HCT116 (cell line): Measurements from ENCODE around the gene FNDC3A. TPM values are rescaled to one million over a fixed set of nuclear protein-coding genes. Genes with fewer than 3 reads are reported as not detected.

Experiments used
- ATAC-seq: fragments of 200-7000 bp; cut with Tn5 transposase; 2 replicates; pipeline ENCODE4 v1.9.1; 2020; ENCODE audit warnings: mild to moderate bottlenecking, moderate library complexity
- BruUV-seq: library from RNA; stranded (reverse); fragments of 400-500 nt; replicated peaks from 2 replicates; lab custom pipeline; 2021; lab: Mats Ljungman, UMichigan
- CTCF ChIA-PET: fragments of 300-600 bp; sonication (Branson Sonifier 250); formaldehyde crosslinking; loops from one replicate; lab custom pipeline; 2021; ENCODE audit warnings: antibody characterized with exemption; lab: Charles Lee
- POLR2A ChIA-PET: fragments of 300-600, 350-600 bp; sonication (Branson Sonifier 250); formaldehyde crosslinking; loops from one replicate; lab custom pipeline; 2021; ENCODE audit warnings: antibody characterized with exemption; lab: Charles Lee
- RAD21 ChIA-PET, 2 experiments: fragments of 300-600 bp; sonication (Branson Sonifier 250); formaldehyde crosslinking; loops; one replicate each; lab custom pipeline; 2023; ENCODE audit warnings: low total read pairs in 2 of 2; ENCODE audit not compliant: uncharacterized antibody in 2 of 2, unreplicated experiment in 2 of 2, low non-redundant PET in 1 of 2; lab: Charles Lee
- DNase-seq: peaks from one replicate; pipeline ENCODE4 v3.0.0-alpha.2; 2010; ENCODE audit warnings: low read depth, low spot score
- H2AFZ ChIP-seq: fragments of 200-600 bp; shearing (Covaris generic), sonication (generic); 2 replicates; pipeline ENCODE4 v1.6.1; 2017; ENCODE audit warnings: low read depth, mixed run types, mixed read lengths, antibody characterized with exemption, low read length; ENCODE audit not compliant: poor library complexity, severe bottlenecking
- H3K27ac ChIP-seq: 2 replicates; pipeline ENCODE4 v1.5.1; 2012; ENCODE audit warnings: low read depth, low read length
- H3K27me3 ChIP-seq: fragments of 200-600 bp; sonication (generic); 2 replicates; pipeline ENCODE4 v1.6.1; 2016; ENCODE audit warnings: mixed run types, low read length, mixed read lengths; ENCODE audit not compliant: insufficient read depth
- H3K36me3 ChIP-seq, 2 experiments: fragments of 200-500 bp in 1 of 2; fragments of 200-600 bp in 1 of 2; sonication (Bioruptor generic) in 1 of 2; sonication (generic) in 1 of 2; 2 replicates each; pipeline versions ENCODE4 v1.5.1 to v1.6.1; 2014 to 2016; ENCODE audit warnings: low read length in 2 of 2, inconsistent platforms in 1 of 2, mixed read lengths in 1 of 2, mixed run types in 1 of 2; ENCODE audit not compliant: insufficient read depth in 2 of 2, control insufficient read depth in 1 of 2
- H3K4me1 ChIP-seq, 2 experiments: fragments of 200-600 bp in 1 of 2; sonication (generic) in 1 of 2; 2 replicates each; pipeline versions ENCODE4 v1.5.1 to v1.6.1; 2012 to 2017; ENCODE audit warnings: low read length in 2 of 2, inconsistent platforms in 1 of 2, mild to moderate bottlenecking in 1 of 2, mixed read lengths in 1 of 2, mixed run types in 1 of 2, moderate library complexity in 1 of 2; ENCODE audit not compliant: insufficient read depth in 2 of 2, control insufficient read depth in 1 of 2
- H3K4me2 ChIP-seq: fragments of 200-600 bp; sonication (generic); 2 replicates; pipeline ENCODE4 v1.6.1; 2017; ENCODE audit warnings: mixed run types, low read length, mixed read lengths
- H3K4me3 ChIP-seq, 2 experiments: fragments of 200-600 bp in 1 of 2; sonication (generic) in 1 of 2; replicated peaks in 1 of 2; 2 replicates each; pipeline ENCODE4 v1.5.1; 2011 to 2016; ENCODE audit warnings: low read length in 2 of 2, control low read depth in 1 of 2, low read depth in 1 of 2, mild to moderate bottlenecking in 1 of 2, mixed read lengths in 1 of 2, mixed run types in 1 of 2
- H3K79me2 ChIP-seq: fragments of 200-600 bp; sonication (generic); 2 replicates; pipeline ENCODE4 v1.6.1; 2017; ENCODE audit warnings: mild to moderate bottlenecking, mixed run types, low read length, moderate library complexity, mixed read lengths; ENCODE audit not compliant: insufficient read depth
- H3K9ac ChIP-seq: fragments of 200-600 bp; sonication (generic); 2 replicates; pipeline ENCODE4 v1.6.1; 2016; ENCODE audit warnings: low read length, mixed read lengths
- H3K9me2 ChIP-seq: fragments of 200-600 bp; sonication (generic), shearing (Covaris generic); 2 replicates; pipeline ENCODE4 v1.6.1; 2017; ENCODE audit warnings: mixed run types, mild to moderate bottlenecking, moderate library complexity; ENCODE audit not compliant: insufficient read depth
- H3K9me3 ChIP-seq, 2 experiments: fragments of 200-500 bp in 1 of 2; fragments of 200-600 bp in 1 of 2; sonication (Bioruptor generic) in 1 of 2; sonication (generic) in 1 of 2; 2 replicates each; pipeline ENCODE4 v1.6.1; 2014 to 2017; ENCODE audit warnings: low read length in 2 of 2, mixed read lengths in 2 of 2, inconsistent platforms in 1 of 2, low read depth in 1 of 2, mild to moderate bottlenecking in 1 of 2, mixed run types in 1 of 2, moderate library complexity in 1 of 2; ENCODE audit not compliant: control insufficient read depth in 1 of 2, insufficient read depth in 1 of 2
- H4K20me1 ChIP-seq: fragments of 200-600 bp; sonication (generic), shearing (Covaris generic); 2 replicates; pipeline ENCODE4 v1.6.1; 2017; ENCODE audit warnings: mixed run types, mild to moderate bottlenecking, moderate library complexity; ENCODE audit not compliant: insufficient read depth
- EGR1 ChIP-seq: IDR thresholded peaks from 2 replicates; pipeline ENCODE4 v1.6.1; 2012; ENCODE audit warnings: low read depth
- ELF1 ChIP-seq: IDR thresholded peaks from 2 replicates; pipeline ENCODE4 v1.6.1; 2012; ENCODE audit warnings: low read depth, borderline replicate concordance
- EZH2 ChIP-seq: fragments of 200-600 bp; sonication (generic); IDR thresholded peaks from 2 replicates; pipeline ENCODE4 v1.6.1; 2017; ENCODE audit warnings: antibody characterized with exemption, mixed run types
- EZH2phosphoT487 ChIP-seq: fragments of 200-600 bp; IDR thresholded peaks from 2 replicates; pipeline ENCODE4 v1.6.1; 2018; ENCODE audit warnings: antibody characterized with exemption, borderline replicate concordance
- FOSL1 ChIP-seq: IDR thresholded peaks from 2 replicates; pipeline ENCODE4 v1.6.1; 2012; ENCODE audit warnings: low read depth
- JUND ChIP-seq: IDR thresholded peaks from 2 replicates; pipeline ENCODE4 v1.6.1; 2012
- RAD21 ChIP-seq: IDR thresholded peaks from 2 replicates; pipeline ENCODE4 v1.6.1; 2012; ENCODE audit warnings: low read depth, mild to moderate bottlenecking
- SIN3A ChIP-seq: IDR thresholded peaks from 2 replicates; pipeline ENCODE4 v1.6.1; 2012; ENCODE audit warnings: low read depth
- SP1 ChIP-seq: IDR thresholded peaks from 2 replicates; pipeline ENCODE4 v1.6.1; 2012; ENCODE audit warnings: low read depth
- SRF ChIP-seq: IDR thresholded peaks from 2 replicates; pipeline ENCODE4 v1.6.1; 2012; ENCODE audit warnings: low read depth
- TCF7L2 ChIP-seq: IDR thresholded peaks from 2 replicates; pipeline ENCODE4 v1.7.0; 2011; ENCODE audit warnings: borderline replicate concordance, inconsistent platforms; ENCODE audit not compliant: insufficient read depth, insufficient read length; ENCODE audit errors: extremely low read depth
- YY1 ChIP-seq: IDR thresholded peaks from 2 replicates; pipeline ENCODE4 v1.6.1; 2011; ENCODE audit warnings: low read length, low read depth, moderate library complexity, mild to moderate bottlenecking; ENCODE audit not compliant: insufficient replicate concordance; ENCODE audit errors: extremely low read depth
- ZFX ChIP-seq: fragments of 450-650 bp; IDR thresholded peaks from 2 replicates; pipeline ENCODE4 v1.6.1; 2017
- ZNF274 ChIP-seq: fragments of 200-500 bp; sonication (Bioruptor generic); IDR thresholded peaks from 2 replicates; pipeline ENCODE4 v1.6.1; 2014; ENCODE audit warnings: mild to moderate bottlenecking, low read depth, low read length, inconsistent platforms
- intact Hi-C: fragments of 100-400 bp; cut with micrococcal nuclease; formaldehyde crosslinking; loops from 2 replicates; pipeline ENCODE4 v1.10.0; 2022
- total RNA-seq: library from RNA; stranded (reverse); gene quantifications from one replicate; pipeline ENCODE4 v1.2.1, GENCODE V29; 2021; ENCODE audit not compliant: unreplicated experiment
- TF ChIP-seq, protein P1 (sequence below): IDR thresholded peaks from 2 replicates; pipeline ENCODE4 v1.6.1; 2012; ENCODE audit warnings: low read depth
- TF ChIP-seq, protein P2 (sequence below): IDR thresholded peaks from 2 replicates; pipeline ENCODE4 v1.6.1; 2012
- TF ChIP-seq, protein P3 (sequence below): IDR thresholded peaks from 2 replicates; pipeline ENCODE4 v1.6.1; 2012
- TF ChIP-seq, protein P4 (sequence below), 3 experiments: fragments of 200-600 bp in 1 of 3; sonication (generic) in 1 of 3; IDR thresholded peaks in 2 of 3; conservative IDR thresholded peaks in 1 of 3; 2 replicates each; pipeline ENCODE4 v1.5.1; 2012 to 2017; ENCODE audit warnings: low read depth in 2 of 3, low read length in 2 of 3, antibody characterized with exemption in 1 of 3, borderline replicate concordance in 1 of 3, control low read depth in 1 of 3, mild to moderate bottlenecking in 1 of 3, mixed read lengths in 1 of 3, mixed run types in 1 of 3, moderate library complexity in 1 of 3; ENCODE audit not compliant: insufficient read depth in 1 of 3

Gene FNDC3A
- total RNA-seq, 1 experiment from 2014 or later, result 30.5 TPM

DNA sequence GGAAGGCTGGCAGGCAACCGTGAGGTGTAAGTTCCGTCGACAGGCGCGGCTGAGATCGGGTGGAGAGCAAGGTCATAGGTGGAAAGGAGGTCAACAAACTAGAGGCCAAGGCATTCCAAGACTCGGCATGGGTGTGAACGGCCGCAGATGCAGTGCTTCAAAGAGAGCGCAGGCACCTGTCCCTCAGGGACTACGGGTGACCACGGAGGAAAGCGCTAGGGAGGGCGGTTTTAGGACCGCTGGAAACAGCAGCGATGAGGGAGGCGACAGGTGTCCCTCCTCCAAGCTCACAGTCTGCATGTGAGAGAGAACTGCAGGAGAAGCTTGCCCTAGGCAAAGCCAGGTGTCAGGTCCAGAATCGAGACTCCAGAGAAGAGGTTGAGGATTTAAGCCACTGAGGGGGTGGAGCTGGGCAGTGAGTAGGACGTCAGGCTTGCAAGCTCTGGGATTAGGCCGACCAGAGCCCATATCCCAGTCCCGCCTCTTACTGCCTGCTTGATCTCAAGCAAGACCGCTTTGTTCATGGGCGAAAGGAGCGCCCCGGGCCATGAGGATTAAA is 242.9 kb downstream of the FNDC3A start:
- H2AFZ ChIP-seq, result no peak overlapping the region
- ChIA-PET RAD21 (no interaction called here), CTCF (no interaction called here), POLR2A (no interaction called here)
- intact Hi-C loops, result no loop called here
- H3K9me3 ChIP-seq, result no peaks in the 10 kb centered on the region
- no peak overlapping the region for H3K4me3 ChIP-seq
- H3K4me2 ChIP-seq, result no peak overlapping the region
- no TSS peak for BruUV-seq
- no peak for DNase-seq
- no peaks in the 10 kb centered on the region for H3K36me3 ChIP-seq
- H3K79me2 ChIP-seq, result no peaks in the 10 kb centered on the region
- no peaks in the 10 kb centered on the region for H3K9me2 ChIP-seq
- H4K20me1 ChIP-seq, result no peaks in the 10 kb centered on the region
- no peaks in the 10 kb centered on the region for H3K27me3 ChIP-seq
- no peak overlapping the region for H3K27ac ChIP-seq
- TF ChIP-seq YY1, result no peak
- TF ChIP-seq EZH2phosphoT487, result no peak
- TF ChIP-seq JUND, result no peak
- TF ChIP-seq, protein P1, sequence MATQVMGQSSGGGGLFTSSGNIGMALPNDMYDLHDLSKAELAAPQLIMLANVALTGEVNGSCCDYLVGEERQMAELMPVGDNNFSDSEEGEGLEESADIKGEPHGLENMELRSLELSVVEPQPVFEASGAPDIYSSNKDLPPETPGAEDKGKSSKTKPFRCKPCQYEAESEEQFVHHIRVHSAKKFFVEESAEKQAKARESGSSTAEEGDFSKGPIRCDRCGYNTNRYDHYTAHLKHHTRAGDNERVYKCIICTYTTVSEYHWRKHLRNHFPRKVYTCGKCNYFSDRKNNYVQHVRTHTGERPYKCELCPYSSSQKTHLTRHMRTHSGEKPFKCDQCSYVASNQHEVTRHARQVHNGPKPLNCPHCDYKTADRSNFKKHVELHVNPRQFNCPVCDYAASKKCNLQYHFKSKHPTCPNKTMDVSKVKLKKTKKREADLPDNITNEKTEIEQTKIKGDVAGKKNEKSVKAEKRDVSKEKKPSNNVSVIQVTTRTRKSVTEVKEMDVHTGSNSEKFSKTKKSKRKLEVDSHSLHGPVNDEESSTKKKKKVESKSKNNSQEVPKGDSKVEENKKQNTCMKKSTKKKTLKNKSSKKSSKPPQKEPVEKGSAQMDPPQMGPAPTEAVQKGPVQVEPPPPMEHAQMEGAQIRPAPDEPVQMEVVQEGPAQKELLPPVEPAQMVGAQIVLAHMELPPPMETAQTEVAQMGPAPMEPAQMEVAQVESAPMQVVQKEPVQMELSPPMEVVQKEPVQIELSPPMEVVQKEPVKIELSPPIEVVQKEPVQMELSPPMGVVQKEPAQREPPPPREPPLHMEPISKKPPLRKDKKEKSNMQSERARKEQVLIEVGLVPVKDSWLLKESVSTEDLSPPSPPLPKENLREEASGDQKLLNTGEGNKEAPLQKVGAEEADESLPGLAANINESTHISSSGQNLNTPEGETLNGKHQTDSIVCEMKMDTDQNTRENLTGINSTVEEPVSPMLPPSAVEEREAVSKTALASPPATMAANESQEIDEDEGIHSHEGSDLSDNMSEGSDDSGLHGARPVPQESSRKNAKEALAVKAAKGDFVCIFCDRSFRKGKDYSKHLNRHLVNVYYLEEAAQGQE, result no peak
- TF ChIP-seq, protein P2, sequence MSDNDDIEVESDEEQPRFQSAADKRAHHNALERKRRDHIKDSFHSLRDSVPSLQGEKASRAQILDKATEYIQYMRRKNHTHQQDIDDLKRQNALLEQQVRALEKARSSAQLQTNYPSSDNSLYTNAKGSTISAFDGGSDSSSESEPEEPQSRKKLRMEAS, result no peak
- TF ChIP-seq ZNF274, result no peak
- no peak for TF ChIP-seq EGR1
- TF ChIP-seq FOSL1, result no peak
- no peak for TF ChIP-seq RAD21
- TF ChIP-seq SP1, result no peak
- TF ChIP-seq ZFX, result no peak
- no peak for TF ChIP-seq EZH2
- TF ChIP-seq, protein P3, sequence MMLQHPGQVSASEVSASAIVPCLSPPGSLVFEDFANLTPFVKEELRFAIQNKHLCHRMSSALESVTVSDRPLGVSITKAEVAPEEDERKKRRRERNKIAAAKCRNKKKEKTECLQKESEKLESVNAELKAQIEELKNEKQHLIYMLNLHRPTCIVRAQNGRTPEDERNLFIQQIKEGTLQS, result no peak
- TF ChIP-seq, protein P4, sequence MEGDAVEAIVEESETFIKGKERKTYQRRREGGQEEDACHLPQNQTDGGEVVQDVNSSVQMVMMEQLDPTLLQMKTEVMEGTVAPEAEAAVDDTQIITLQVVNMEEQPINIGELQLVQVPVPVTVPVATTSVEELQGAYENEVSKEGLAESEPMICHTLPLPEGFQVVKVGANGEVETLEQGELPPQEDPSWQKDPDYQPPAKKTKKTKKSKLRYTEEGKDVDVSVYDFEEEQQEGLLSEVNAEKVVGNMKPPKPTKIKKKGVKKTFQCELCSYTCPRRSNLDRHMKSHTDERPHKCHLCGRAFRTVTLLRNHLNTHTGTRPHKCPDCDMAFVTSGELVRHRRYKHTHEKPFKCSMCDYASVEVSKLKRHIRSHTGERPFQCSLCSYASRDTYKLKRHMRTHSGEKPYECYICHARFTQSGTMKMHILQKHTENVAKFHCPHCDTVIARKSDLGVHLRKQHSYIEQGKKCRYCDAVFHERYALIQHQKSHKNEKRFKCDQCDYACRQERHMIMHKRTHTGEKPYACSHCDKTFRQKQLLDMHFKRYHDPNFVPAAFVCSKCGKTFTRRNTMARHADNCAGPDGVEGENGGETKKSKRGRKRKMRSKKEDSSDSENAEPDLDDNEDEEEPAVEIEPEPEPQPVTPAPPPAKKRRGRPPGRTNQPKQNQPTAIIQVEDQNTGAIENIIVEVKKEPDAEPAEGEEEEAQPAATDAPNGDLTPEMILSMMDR (IDR thresholded peaks at IDR 0.05 in 2 of 3, conservative IDR thresholded peaks at IDR 0.05 in 1 of 3; ENCODE audit: borderline replicate concordance in 1 of 3, insufficient read depth in 1 of 3, low read depth in 2 of 3, low read length in 2 of 3), result no peak
- no peak for TF ChIP-seq SRF
- TF ChIP-seq ELF1, result no peak
- no peak for TF ChIP-seq SIN3A
- TF ChIP-seq TCF7L2, result no peak
- no peak overlapping the region for H3K9ac ChIP-seq
- H3K4me1 ChIP-seq, result peaks cover 3 to 9% of the 10 kb centered on the region in 2 experiments; a peak in 3 of 4 replicates
- ATAC-seq, result no peak
